GM18519 (cell line): Measurements from ENCODE around the gene MROH2A.

ENCODE experiments used
- ATAC-seq: cut with Tn5 transposase; IDR thresholded peaks from one replicate; pipeline ENCODE4 v1.9.1; 2021; ENCODE audit warnings: mild to moderate bottlenecking, moderate library complexity; ENCODE audit not compliant: unreplicated experiment, low FRiP score

The MROH2A gene

DNA sequence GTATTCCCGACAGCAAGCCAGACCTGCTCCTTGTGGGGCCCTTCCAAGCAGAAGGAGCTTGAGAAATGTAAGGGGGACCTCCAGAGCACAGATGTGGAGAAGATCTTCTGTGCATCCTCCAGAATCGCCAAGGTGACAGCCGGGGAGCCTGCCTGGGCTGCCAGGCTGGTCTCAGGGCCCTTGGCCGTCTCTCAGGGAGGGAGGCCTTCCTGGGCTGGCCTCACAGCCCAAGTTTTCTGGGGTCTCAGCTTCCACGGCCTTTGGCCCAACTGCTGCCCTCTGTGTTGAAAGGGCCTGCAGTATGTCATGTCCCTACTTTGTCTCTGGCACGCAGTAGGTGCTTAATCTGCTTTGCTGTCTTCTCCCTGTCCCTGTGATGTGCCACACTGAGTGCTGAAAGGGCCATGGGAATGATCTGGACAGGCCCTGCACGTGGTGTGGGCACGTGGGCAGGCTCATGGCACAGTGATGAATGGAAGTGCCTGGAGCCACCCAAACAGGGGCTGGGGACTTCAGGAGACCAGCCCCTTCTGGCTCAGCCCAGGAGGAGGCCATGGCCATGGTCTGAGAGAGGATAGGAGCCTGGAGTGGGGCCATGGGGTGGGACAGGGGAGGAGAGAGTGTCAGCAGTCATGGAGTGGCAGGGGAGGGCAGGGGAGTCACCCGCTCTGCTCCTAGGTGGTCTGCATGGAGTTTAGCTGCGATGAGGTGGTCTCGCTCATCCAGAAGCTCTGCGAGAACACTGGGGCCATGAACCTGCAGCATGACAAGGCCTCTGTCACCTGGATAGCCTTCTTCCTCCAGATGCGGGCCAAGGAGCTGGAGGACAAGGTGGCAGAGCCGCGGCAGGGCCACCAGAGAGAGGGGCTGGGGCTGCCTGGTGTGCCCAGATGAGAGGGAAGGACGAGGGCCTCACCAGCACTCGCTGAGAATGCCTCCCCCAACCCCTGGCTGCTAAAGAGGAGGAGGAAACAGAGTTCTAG, 40.8 kb downstream of the MROH2A start:
- no peak for ATAC-seq

DNA sequence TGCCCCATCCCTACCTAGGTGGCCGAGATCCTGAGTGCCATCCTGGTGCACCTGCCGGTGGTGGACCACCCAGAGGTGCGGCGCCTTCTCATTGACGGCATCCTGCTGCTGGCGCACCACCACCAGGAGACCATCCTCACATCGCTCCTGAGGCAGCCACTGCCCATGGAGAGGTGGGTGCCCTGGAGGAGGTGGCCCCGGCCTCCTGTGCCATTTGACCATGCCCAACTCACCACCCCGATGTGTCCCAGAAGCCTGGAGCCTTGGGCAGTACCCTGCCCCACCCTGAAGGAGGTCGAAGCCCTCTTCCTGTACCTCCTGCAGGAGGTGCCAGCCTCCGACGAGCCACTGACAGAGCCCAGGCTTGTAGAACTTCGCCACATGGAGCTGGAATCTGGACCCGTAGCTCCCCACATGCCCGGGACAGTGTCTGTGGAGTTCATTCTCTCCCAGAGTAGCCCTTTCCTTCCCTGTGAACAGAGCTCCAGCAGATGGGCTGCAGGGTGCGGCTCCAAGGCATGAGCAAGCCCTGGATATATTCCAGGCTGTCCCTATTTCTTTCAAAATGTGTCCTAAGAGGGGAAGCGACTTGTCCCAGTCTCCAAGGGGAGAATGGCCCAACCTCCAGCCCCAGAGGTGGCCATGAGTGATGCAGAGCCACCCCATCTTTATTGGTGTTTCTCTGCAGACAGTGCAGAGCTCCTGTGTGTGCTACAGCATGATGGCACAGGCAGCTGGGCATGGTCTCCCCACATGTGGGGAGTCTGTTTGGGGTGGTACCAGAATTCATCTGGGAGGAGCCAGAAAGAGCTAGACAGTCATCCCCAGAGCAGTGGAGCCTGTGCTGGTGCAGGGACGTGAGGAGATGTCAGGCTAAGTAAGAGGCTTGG, 42.0 kb downstream of the MROH2A start:
- no peak for ATAC-seq

DNA sequence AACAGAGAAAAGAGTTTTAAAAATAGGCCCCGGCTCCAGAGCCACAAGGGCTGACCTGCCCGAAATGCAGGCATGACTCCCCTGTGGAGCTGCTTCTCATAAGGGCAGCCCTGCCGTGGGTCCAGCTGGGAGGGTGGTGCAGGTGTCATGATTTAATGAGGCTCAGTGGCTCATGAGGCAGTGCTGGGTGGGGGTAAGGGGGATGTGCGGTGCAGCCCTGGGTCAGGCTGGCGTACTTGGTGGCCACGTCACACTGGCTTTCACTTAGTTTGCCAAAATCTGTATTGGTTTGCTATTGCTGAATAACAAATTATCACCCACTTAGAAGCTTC, 42.6 kb downstream of the MROH2A start:
- no peak for ATAC-seq

DNA sequence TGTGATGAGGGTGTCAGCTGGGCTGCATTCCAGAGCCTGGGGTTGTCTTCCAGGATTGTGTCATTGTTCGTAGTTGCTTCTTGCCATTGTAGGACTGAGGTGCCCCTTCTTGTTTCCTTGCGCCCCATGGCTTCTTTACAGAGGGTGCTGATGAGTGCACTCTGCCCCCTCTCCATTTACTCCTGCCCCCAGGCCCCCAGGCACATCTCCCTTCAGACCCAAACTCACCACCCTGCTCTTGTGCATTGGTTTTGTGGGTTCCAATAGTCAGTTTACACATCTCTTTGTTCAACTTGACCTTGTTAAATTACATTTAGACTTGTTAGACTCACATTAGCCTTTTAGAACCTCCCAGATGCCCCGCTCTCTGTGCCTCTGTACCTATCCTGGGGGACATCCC, 43.1 kb downstream of the MROH2A start:
- ATAC-seq = no peak

GRCh38 chr2:233821709-233822100, 43.6 kb downstream of the MROH2A start:
- ATAC-seq = no peak

DNA sequence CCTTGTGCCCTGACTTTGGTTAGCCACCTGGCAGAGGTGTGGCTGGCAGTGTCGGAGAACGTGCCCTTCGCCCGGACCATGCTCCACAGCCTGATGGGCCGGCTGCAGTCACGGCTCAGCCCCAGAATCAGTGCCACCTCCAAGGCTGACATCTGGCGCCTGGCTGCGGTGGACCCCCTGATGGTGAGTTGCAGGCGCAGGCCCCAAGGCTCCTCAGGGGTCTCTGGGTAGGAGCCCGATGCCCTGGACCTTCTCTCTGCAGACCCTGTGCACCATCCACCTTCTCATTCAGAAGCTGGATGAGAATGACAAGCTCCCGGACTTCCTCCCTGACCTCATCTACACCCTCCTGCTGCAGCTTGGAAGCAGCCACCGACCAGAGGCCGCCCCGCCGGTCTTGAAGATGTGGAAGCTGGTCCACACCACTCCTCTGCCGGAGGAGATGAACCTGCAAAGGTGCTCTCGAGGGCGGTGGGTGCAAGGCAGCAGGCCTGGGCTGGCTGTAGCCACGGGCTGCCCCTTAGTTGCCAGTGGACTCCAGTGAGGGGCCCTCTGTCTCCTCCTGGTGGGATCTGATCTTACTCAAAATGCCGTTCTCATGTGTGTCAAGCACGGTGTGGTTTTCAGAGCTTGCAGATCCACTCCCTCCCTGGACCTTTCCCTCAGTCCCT, 44.1 kb downstream of the MROH2A start:
- no peak for ATAC-seq

- ATAC-seq = no peak
Measured at GRCh38 chr2:233822781-233823730, 44.9 kb downstream of the MROH2A start.

DNA sequence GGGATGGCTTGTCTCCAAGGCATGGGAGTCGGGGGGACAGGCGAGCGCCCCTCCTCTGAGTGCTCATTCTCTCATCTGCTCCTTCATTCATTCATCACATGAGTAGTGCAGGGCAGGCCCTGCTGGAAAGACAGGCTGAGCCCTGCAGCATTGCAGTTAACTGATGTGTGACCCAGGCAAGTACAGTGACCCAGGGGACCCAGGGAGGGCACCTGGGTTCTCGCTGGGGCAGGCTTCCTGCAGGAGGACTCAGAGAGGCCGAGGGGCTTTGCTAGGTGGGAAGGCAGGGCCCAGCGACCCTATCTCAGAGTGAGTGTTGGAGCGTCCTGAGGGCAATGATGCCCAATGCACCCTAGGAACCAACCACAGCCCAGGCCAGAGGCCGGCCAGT, 45.6 kb downstream of the MROH2A start:
- ATAC-seq = no peak

- no peak for ATAC-seq
Measured at GRCh38 chr2:233824373-233824772, 46.2 kb downstream of the MROH2A start.

- no peak for ATAC-seq
Measured at GRCh38 chr2:233828546-233829192, 50.5 kb downstream of the MROH2A start.

DNA sequence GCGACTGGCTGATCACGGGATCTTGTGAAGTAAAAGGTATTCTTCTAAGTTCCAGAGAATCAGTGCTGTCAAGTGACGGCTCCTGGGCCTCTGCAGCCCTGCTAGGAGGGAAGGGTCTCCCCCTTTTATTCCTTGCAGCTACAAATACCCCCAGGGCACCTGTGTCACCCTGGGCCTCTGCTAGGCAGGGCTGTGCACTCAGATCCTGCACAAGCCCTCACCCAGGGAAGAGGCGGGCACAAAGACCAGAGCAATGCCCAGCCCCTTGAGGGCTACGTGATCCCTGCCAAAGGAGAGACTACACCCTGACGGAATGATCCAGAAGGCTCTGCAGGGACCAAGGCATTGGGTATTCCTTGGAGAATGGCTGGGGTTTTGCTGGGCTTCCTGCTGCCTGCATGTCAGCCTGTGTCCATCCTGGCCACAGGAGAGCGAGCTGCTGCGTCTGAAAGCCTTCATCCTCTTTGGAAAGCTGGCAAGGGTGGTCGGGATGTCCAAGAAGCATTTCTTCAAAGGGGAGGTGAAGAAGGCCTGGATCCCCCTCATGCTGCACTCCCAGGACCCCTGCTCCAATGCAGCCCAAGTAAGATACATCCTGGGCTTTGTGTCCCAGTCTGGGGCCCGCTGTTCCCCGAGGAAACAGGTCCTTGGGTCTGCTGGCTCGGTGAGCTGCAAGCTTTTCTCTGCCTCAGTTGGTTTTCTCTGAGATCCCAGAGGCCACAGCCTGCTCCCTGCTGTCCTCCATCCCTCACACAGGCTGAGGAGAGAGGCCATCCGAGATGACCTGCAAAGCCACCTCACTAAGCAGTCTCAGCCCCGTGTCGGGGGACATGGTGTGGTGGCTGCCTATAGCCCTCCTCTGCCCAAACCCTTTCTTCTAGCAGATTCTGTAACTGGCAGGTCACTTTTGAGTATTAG, 51.3 kb downstream of the MROH2A start:
- no peak for ATAC-seq

GRCh38 chr2:233830111-233830802, 52.1 kb downstream of the MROH2A start:
- no peak for ATAC-seq

GRCh38 chr2:233831011-233831721, 53.0 kb downstream of the MROH2A start:
- no peak for ATAC-seq

DNA sequence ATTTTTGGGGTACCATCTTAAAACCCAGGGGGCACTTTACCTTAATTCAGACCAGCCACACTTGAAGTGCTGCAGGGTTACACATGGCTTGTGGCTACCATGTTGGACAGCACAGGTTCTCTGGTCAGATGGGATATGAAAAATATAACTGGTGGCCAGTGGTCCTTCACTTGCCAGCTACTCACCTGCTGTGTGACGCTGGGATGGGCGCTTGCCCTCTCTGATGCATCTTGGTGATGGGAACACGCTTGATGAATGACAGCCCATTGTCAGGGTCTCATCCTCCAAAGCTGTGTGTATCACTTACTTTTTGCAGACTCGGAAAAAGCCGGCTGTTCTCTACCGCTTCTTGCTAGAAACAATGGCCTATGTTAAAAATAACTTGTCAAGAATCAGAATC, 53.7 kb downstream of the MROH2A start:
- no peak for ATAC-seq

- no peak for ATAC-seq
Measured at GRCh38 chr2:233832414-233832813, 54.3 kb downstream of the MROH2A start.

DNA sequence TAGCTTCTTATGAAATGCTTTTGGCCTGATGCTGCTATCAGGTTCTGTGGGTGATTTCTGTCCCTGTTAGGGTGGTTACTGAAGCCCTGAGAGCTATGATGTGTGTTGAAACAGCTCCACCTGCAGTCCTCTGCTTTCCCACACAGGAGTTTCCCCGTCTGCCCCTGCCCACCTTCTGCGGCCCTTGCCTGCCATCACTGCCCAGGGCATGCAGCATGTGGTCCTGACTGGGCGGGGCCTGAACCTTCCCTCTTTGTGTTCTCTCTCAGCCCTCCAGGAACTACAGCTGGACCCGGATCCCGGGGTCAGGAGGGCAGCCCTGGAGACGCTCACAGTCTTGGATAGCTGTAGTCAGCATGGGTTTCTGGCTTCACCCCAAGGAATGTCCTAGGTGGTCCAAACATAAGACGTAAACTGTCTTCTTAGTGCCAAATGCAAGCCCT, 54.8 kb downstream of the MROH2A start:
- no peak for ATAC-seq

- no peak for ATAC-seq
Measured at GRCh38 chr2:233833345-233833744, 55.2 kb downstream of the MROH2A start.
